Fibroblast of gingiva (primary cell): ENCODE results near the gene NBAS.
"Not testable (repeated sequence)": the region's sequence is repeated elsewhere in the genome, so short reads cannot be mapped to it uniquely, and the experiment has no call there.

Source experiments
- DNase-seq: peaks from one replicate; pipeline ENCODE4 v3.0.0-alpha.2; 2011; ENCODE audit warnings: low read depth

The NBAS gene

DNA sequence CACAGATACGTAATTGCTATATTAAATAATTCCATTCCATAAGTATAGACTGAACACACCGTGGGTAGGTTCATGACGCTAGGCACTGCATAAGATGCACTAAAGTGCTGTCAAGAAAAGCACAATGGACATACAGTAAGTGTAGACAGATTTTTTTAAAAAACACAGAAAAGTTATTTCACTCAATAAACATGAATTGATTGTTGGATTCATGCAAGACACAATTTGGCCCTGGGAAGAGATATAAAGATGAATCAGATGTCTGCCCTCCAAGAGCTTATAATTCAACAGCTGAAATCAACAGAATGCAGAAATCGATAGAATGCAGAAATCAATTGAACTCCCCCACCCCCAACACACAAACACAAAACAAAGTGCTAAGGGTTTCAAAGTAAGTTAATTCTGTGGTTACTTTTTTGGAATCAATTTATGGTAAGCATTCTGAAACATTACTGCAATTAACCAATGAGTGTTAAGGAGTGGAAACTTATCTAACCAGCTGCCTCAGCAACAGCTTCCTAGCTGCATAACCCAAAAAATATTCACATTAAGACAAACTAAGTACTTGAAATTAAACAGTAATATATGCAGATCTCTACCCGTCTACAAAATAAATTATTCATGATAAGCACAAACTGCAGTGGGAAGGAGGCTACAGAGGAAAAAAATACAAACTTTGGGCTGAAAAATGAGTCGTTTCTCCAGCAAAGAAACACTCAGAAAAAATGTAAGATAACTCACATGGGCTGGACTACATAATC is 1.6 kb downstream of the NBAS start:
- DNase-seq = no peak

DNA sequence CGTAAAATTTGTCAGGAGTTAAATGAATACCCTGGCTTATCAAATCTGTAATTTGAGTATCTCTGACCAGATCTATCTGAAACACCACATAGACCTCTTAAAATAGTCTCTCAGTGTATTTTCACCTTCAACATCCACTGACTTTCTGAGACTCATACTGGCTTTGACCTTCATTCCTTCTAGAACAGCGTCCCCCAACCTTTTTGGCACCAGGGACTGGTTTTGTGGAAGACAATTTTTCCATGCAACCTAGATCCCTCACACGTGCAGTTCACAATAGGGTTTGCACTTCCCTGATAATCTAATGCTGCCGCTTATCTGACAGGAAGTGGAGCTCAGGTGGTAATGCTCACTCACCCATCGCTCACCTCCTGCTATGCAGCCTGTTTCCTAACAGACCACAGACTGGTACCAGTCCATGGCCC is 3.2 kb downstream of the NBAS start:
- no peak for DNase-seq

DNA sequence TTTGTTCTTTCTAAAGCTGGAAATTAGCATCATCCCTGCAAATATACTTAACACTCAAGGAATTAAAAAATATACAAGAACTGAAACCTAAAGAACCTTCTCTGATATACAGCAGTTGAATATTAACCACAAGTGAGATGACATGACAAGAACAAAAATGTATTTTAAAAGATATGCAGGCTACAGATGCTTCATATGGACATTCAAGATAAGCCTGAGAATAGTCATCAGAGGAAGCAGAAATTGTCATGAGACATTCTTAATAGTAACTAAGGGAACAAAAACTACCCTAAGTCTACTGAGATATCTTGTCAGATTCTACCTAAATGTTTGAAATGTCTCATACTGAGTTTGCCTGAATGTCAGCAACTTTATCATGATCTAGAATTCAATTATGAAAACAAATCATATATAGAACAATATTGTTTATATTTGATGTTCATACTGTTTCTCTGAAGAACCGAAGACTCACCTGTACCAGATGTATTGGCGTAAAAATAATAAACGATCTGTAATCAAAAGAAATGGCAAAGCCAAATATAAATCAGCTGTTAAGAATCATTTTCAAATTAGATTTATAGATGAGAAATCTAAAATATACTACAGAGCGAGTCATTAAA is 4.7 kb downstream of the NBAS start:
- DNase-seq = no peak

DNA sequence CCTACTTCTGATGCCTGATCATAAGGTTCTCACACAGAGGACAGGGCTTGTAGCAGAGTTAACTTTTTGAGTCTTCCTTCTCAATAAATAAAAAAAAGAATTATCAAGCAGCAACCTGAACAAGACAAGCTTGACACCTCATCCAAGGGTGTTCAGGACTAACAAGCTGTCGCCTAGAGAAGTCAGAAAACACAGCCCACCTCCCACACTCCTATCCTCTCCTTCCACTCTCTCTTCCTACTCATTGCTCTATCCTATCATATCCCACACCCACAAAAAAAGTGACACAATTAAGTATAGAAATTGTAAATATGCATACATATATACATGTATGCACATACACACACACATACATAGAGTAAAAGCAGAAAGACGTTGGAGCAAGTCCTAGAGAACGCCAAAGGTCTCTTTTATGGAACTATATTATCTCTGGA is 5.4 kb downstream of the NBAS start:
- no peak for DNase-seq

DNA sequence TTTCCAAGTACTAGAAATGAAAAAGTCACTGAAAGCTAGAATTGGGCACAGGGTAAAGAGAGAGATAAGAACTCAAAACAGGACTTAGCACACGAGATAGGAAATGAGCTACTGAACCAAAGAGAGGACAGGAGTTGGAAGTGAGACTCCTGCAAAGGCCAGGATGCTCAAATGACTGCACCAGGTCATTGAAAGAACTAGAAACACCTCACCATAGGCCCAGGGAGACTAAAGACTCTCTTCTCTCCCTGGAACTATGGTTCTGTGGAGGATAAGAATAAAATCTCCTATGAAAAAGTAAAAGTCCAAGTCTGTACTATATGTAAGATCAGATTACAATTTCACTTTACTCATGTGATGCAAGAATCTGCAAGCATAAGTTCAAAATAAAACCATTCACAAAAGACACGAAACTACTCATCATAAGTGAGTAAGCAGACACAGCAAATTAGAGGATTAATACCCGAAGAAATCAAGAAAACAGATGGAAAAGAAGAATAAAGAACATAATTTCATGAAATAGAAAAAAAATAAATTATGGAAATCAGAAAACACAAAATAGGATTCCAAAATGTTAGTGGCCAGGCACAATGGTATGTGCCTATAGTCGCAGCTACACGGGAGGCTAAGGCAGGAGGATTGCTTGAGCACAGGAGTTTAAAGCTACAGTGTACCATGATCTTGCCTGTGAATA is 6.5 kb downstream of the NBAS start:
- DNase-seq = peak; percentile 12

DNA sequence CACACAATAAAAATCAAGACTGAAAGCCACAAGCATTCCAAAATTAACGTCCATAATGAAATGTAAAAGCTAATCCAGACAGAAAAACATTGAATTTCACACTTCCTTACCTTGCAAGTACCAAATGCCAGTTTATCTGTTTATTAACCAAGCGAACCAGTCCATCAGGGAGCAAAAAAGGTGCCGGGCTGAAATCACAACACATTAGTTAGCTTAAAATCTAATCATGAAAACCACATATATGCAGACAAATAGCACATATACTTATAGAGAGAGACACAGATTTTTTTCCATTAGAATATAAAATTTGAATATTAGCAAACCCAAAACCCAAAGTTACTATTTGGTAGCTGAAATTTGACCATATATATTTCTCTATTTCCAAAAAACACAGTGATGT is 7.2 kb downstream of the NBAS start:
- DNase-seq = no peak

DNA sequence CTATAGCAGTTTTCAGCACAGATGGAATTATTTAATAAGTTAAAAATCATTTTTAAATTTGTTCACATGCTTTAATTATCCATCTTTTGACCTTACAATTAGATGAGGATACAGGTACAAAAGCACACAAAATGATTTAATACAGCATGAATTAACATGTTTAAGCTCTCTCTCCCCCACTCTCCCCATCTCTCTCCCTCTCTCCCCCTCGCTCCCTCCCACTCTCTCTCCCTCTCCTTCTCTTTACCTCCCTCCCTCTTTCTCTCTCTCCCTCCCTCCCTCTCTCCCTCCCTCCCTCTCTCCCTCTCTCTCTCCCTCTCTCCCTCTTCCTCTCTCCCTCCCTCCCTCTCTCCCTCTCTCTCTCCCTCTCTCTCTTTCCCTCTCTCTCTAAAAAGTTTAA is 7.6 kb downstream of the NBAS start:
- no peak for DNase-seq

DNA sequence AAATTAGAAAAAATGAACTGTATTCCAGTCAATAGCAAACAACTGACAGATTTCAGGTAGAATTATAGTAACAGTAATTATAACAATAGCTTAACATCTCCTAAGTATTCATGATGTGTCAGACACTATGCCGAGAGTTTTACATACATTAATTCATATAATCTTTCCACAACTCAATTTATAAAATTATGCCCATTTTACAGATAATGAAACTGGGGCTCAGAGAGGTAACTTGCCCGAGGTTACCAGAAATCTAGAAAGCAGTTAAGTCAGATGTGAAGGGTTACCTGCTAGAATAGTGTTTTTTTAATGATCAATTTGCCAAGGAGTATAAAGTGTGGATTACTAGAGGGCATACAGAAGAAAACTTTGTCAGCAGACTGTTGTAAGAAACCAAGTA is 12.2 kb downstream of the NBAS start:
- DNase-seq = no peak

DNA sequence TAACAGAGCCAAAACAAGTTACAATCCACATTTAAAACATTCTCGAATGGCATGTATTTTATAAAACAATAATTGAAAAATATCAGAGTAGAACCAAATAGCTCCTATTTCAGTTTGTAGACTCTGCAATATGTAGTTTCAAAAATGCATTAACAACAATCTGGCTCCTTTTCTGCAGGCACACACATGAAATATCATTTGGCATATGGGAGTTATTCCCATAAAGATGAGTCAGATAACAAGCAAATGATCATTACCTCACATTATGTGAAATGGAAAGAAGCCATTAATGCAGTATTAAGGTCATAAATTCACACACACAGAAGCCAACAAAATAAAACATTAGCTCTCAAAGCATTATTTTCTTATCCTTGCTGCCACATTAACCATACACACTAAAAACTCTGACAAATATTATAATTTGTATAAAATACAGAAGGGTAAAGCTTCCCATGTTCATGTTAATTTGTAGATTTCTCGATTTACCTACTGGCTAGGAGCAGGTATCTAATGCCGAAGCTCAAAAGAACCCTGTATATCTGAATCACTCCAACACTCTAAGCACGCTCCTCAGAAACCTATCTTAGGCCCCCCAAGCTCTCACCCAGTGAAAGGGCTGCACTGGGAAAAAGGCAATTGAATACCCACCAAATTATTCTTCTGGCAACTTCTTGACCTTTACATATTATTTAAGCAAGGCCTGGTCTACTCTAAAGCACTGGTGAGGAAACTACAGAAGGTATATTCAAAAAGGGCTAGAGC is 13.8 kb downstream of the NBAS start:
- DNase-seq = peak; percentile 29

DNA sequence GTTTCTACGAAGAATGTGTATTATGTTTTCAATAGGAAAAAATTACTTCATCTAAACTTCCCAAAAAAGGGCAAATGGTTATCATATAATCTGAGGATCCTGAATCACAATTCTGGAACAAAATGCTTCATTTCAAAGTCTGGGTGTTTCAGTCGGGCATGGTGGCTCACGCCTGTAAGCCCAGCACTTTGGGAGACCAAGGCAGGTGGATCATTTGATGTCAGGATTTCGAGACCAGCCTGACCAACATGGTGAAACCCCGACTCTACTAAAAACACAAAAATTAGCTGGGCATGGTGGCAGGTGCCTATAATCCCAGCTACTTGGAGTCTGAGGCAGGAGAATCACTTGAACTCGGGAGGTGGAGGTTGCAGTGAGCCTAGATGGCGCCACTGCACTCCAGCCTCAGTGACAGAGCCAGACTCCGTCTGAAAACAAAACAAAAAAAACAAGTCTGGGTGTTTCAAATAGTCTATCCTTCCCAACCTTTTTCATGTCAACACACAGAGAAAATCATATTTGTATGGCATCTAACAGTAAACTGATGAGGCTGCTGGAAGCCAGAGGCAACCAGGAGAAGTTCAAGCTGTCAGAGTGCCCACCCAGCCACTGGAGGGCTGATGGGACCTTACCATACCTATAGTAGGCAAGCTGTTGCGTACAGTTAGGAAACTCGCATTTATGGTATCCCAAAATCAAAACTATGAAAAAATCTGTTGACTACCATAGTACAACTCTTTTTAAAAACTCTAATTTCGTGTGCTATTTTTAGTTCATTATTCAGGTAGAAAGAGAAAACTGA is 14.6 kb downstream of the NBAS start:
- no peak for DNase-seq

DNA sequence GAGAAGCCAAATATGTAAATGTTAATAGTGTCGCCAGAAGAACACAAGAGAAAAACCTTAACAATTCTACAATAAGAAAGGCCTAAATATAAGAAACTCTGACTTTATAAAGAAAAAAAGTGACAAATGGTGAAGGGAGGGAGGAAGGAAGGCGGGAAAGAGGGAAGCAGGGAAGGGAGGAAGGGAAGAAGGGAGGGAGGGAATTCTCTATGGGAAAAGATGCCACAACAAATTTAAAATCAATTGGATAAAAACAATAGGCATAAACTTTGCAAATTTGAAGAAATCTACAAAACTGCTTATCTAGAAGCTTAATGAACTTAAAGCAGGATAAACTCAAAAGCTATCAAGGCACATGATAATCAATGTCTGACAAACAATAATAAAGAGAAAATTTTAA is 16.9 kb downstream of the NBAS start:
- DNase-seq = no peak

DNA sequence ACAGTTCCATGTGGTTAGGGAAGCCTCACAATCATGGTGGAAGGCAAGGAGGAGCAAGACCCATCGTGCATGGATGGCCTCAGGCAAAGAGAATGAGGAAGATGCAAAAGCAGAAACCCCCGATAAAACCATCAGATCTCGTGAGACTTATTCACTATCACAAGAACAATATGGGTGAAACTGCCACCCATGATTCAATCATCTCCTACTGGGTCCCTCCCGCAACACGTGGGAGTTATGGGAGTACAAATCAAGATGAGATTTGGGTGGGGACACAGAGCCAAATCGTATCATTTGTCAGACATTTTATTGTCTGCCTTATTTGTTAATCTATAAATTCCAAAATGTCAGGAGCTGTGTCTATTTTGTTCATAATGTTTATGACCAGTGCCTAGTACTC is 17.6 kb downstream of the NBAS start:
- DNase-seq = no peak

DNA sequence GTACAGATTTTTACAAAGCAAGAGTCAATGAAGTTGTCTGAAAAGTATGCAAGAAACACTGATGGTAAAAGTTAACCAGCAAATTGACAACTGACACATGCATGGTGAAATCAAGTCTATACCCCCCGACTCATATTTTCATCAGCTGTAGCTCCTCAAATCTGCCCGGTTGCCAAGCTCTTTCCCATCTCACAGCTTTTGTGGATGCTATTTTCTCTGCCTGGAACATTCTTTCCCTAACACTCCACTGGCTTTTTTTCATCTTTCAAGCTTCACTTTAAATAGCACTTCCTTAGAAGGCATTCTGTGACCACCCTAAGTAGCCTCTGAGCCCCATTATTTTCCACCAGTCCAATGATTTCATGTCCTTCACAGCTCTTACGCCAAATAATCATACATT is 18.1 kb downstream of the NBAS start:
- DNase-seq = no peak

DNA sequence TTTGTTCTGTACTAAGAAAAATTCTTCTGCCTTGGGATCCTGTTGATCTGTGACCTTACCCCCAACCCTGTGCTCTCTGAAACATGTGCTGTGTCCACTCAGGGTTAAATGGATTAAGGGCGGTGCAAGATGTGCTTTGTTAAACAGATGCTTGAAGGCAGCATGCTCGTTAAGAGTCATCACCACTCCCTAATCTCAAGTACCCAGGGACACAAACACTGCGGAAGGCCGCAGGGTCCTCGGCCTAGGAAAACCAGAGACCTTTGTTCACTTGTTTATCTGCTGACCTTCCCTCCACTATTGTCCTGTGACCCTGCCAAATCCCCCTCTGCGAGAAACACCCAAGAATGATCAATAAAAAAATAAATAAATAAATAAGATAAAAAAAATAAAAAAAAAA is 18.9 kb downstream of the NBAS start:
- DNase-seq = not testable (repeated sequence)

DNA sequence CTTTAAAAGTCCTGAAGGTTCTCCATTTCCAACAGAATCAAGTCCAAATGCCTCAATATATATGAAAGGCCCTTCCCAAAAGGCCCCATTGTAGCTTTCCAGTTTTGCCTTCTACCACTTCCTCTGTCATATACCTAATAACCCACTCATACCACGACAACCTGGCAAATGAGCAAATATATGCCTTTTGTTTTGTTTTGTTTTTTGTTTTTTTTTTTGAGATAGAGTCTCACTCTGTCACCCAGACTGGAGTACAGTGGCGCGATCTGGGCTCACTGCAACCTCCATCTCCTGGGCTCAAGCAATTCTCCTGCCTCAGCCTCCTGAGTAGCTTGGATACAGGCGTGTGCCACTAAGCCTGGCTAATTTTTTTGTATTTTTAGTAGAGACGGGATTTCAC is 20.6 kb downstream of the NBAS start:
- DNase-seq = not testable (repeated sequence)

DNA sequence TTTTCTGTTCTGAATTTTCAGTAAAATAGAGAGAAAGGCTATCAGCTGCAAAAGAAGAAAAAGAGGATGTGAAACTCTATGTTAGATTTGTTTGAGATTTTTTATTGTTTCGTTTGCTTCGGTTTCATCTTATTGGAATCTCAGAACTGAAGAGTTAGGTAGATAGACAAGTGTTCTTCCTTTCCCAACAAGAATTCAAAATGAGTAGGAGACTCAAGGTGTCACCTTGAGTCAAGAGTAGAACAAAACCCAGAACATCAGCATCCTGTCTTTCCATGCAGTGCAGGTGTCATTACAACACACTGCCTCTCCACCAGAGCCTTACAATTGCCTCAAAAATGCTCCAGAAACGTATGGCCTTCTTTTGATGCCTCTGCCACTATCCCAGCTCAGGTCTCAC is 21.1 kb downstream of the NBAS start:
- no peak for DNase-seq

DNA sequence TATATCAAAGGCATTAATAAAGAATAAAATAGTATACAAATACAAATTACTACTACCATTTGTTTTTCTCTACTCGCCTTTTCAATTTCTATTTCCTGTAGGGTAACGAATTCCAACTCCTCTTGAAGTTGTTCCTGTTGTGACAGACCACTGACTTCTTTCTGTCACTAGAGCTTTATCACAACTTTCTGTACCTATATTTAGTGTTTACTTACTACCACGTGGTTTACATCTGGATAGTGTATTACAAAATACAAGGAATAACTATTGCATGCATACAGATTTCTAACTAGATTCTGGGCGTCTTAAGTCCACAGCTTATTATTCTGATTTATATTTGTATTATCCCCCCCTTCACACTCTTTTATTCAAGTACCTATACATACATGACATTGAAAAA is 22.3 kb downstream of the NBAS start:
- no peak for DNase-seq

DNA sequence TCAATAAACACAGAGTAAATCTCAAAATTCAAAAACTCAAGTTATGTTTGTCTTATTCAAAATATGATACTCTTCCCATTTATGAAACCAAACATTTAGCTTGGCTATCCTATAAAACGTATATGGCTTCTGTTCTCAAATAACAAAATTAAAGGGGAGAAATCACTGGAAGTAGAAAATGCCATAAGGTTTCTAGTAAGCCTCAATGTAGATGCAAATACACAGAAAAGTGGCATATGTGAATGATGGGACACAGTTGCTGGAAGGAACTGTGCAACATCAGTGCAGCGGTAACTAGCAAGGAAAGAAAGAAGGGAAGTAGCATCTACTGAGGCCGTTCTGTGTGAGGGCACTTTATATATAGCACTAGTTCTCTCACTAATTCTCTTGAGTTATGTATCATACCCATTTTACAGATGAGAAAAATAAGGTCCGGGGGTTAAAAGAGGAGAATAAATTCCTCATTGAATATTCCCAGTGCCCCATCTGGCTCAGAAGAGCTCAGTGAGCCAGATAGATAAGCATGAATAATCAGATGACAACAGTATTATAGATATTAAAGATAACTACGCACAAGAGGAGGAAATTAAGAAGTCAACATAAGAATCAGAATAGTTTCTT is 27.2 kb downstream of the NBAS start:
- no peak for DNase-seq

DNA sequence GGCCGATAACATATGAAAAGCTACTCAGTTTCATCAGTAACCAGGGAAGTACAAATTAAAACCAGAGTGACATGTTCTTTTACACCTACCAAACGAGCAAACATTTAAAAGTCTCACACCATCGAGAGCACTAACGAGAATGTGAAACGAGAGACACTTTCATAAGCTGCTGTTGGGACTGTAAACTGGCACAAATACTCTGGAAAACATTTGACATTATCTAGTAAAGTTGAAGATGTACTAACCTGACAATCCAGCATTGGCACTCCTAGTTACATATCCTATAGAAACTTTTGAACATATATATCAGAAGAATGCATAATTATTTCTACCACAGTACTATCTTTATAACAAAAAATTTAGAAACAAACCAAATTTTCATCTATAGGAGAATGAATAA is 28.1 kb downstream of the NBAS start:
- DNase-seq = no peak

DNA sequence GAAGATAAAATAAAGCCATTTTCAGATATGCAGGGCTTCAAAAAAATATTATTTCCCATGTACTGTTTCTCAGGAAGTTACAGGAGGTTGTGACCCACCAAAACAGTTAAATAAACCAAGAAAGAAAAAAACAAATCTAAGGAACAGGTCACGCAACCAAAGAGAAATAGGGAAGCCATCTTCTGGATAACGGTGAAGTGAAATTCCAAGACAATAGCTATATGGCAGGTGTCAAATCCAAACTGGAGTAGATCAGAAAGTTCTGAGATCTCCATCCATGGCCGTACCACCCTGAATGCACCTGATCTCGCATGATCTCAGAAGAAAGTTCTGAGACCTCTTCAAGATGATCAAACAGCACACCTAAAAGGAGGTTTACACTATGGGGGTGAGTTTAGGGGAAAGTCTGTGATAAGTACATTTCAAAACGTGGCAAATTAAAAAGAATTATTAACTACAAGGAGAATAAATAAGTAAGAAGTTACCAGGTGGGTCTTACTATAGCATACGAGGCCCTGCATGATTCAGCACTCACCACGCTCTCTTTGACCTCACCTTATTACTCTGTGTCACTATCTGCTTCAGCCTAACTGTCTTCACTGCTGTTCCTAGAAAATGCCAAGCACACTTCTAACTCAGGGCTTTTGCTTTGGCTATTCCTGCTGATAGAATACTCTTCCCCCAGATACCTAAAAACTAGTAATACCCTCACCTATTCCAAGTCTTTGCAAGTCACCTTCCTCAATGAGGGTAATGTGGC is 29.9 kb downstream of the NBAS start:
- no peak for DNase-seq
